ENCODE results near the gene MOB4.
"Not testable (repeated sequence)": the region's sequence is repeated elsewhere in the genome, so short reads cannot be mapped to it uniquely, and the experiment has no call there.

The MOB4 gene

DNA sequence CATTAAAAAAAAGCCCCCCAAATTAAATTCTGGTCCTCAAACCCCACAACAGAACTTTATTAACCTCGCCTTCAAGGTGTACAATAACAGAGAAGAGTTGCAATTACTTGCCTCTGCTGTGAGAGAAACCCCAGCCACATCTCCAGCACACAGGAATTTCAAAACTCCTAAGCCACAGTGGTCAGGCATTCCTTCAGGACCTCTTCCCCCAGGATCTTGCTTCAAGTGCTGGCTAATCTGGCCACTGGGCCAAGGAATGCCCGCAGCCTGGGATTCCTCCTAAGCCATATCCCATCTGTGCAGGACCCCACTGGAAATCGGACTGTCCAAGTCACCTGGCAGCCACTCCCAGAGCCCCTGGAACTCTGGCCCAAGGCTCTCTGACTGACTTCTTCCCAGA lies 64.3 kb downstream of the MOB4 start:
- H3K27ac Mint-ChIP-seq, DNase-seq, H3K4me1 Mint-ChIP-seq, CTCF ChIA-PET, H3K27me3 Mint-ChIP-seq, H3K4me3 Mint-ChIP-seq, H3K36me3 Mint-ChIP-seq, H3K9me3 Mint-ChIP-seq: not testable (repeated sequence)

DNA sequence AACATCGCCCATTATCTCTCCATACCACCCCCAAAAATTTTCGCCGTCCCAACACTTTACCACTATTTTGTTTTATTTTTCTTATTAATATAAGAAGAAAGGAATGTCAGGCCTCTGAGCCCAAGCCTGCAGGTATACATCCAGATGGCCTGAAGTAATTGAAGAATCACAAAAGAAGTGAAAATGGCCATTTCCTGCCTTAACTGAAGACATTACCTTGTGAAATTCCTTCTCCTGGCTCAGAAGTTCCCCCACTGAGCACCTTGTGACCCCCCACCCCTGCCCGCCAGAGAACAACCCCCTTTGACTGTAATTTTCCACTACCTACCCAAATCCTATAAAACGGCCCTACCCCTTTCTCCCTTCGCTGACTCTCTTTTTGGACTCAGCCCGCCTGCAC lies 71.4 kb downstream of the MOB4 start:
- DNase-seq, H3K27me3 Mint-ChIP-seq, H3K9me3 Mint-ChIP-seq, CTCF ChIA-PET, H3K27ac Mint-ChIP-seq, H3K36me3 Mint-ChIP-seq, H3K4me3 Mint-ChIP-seq, H3K4me1 Mint-ChIP-seq: not testable (repeated sequence)

DNA sequence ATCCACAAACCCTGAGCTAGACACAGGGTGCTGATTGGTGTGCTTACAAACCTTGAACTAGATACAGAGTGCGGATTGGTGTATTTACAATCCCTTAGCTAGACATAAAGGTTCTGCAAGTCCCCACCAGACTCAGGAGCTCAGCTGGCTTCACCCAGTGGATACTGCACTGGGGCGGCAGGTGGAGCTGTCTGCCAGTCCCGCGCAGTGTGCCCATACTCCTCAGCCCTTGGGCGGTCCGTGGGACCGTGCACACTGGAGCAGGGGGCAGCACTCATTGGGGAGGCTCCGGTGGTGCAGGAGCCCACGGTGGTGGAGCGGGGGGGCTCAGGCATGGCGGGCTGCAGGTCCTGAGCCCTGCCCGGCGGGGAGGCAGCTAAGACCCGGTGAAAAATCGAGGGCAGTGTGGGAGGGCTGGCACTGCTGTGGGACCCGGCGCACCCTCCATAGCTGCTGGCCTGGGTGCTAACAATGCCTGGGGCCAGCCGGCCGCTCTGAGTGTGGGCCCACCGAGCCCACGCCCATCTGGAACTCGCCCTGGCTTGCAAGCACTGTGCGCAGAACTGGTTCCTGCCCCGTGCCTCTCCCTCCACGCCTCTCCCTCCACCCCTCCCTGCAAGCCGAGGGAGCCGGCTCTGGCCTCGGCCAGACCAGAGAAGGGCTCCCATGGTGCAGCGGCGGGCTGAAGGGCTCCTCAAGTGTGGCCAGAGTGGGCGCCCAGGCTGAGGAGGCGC lies 75.6 kb downstream of the MOB4 start:
- Mint-ChIP-seq H3K4me3 (no peak overlapping the region), H3K27me3 (peaks cover 11% of the 10 kb centered on the region), H3K27ac (no peak overlapping the region), H3K9me3 (peaks cover 8% of the 10 kb centered on the region), H3K4me1 (no peaks in the 10 kb centered on the region), H3K36me3 (no peaks in the 10 kb centered on the region)
- CTCF ChIA-PET: no interaction called here
- DNase-seq: no peak

DNA sequence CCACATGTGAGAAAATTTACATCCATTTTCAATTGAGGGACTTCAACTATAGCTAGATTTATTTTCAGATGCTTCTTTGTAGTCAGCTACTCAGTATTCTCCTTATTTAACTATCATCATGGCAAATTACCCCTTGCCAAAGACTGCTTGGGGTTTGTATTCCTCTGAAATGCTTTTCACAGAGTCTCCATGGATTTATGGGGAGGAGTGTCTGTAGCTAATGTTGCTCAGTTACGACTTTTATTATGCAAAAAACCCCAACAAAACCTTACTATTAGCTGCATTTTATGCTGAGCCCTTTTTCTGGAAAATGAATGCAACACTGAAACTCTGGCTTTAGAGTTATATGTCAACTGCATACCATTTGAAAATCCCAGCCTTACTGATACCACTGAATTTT lies 80.9 kb downstream of the MOB4 start:
- Mint-ChIP-seq H3K9me3 (no peaks in the 10 kb centered on the region), H3K4me1 (peaks cover 5% of the 10 kb centered on the region), H3K27me3 (peaks cover 29% of the 10 kb centered on the region), H3K27ac (no peak overlapping the region), H3K36me3 (no peaks in the 10 kb centered on the region), H3K4me3 (no peak overlapping the region)
- CTCF ChIA-PET: no interaction called here
- DNase-seq: no peak

GRCh38 chr2:197597166-197597565 lies 81.3 kb downstream of the MOB4 start:
- Mint-ChIP-seq H3K4me1 (peaks cover 5% of the 10 kb centered on the region), H3K4me3 (no peak overlapping the region), H3K27ac (no peak overlapping the region), H3K36me3 (no peaks in the 10 kb centered on the region), H3K27me3 (peaks cover 29% of the 10 kb centered on the region), H3K9me3 (no peaks in the 10 kb centered on the region)
- CTCF ChIA-PET: no interaction called here
- no peak for DNase-seq

GRCh38 chr2:197598450-197598849 lies 82.6 kb downstream of the MOB4 start:
- H3K4me1 Mint-ChIP-seq: peaks cover 5% of the 10 kb centered on the region
- H3K36me3 Mint-ChIP-seq: no peaks in the 10 kb centered on the region
- H3K9me3 Mint-ChIP-seq: no peaks in the 10 kb centered on the region
- no peak for DNase-seq
- H3K27ac Mint-ChIP-seq: no peak overlapping the region
- CTCF ChIA-PET: no interaction called here
- H3K27me3 Mint-ChIP-seq: peaks cover 27% of the 10 kb centered on the region
- H3K4me3 Mint-ChIP-seq: no peak overlapping the region

- Mint-ChIP-seq H3K27me3 (peaks cover 25% of the 10 kb centered on the region), H3K36me3 (no peaks in the 10 kb centered on the region), H3K9me3 (no peaks in the 10 kb centered on the region), H3K4me1 (peaks cover 5% of the 10 kb centered on the region), H3K27ac (no peak overlapping the region), H3K4me3 (no peak overlapping the region)
- DNase-seq: peak; percentile 42
- CTCF ChIA-PET: interaction anchor here (0.6 kb wide), 2 partner anchors 96 to 176 kb away, joined by 3 read pairs; no protein-coding TSS in a partner anchor
Observed at GRCh38 chr2:197599285-197599965, 83.6 kb downstream of the MOB4 start.

DNA sequence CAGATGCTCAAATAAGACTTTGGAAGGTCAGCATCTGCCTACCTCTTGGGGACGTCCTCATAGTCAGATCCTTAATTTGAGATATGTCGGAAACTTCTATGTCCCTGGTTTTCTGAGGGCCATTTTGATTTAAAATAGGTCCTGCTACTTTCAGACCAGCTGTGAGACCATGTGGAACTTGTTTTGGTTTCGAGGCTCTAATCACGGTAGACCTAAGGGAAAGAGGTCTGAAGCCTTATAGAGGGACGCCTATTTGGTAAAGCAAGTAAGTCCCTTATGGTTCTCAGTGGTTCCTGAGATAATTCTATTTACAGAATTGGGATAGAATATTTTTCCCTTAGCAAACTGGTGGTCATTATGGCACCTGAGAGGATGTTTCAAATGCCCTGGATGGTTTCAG lies 84.4 kb downstream of the MOB4 start:
- Mint-ChIP-seq H3K9me3 (no peaks in the 10 kb centered on the region), H3K27me3 (peaks cover 25% of the 10 kb centered on the region), H3K36me3 (no peaks in the 10 kb centered on the region), H3K4me3 (no peak overlapping the region), H3K27ac (no peak overlapping the region), H3K4me1 (peaks cover 5% of the 10 kb centered on the region)
- DNase-seq: no peak
- CTCF ChIA-PET: no interaction called here

DNA sequence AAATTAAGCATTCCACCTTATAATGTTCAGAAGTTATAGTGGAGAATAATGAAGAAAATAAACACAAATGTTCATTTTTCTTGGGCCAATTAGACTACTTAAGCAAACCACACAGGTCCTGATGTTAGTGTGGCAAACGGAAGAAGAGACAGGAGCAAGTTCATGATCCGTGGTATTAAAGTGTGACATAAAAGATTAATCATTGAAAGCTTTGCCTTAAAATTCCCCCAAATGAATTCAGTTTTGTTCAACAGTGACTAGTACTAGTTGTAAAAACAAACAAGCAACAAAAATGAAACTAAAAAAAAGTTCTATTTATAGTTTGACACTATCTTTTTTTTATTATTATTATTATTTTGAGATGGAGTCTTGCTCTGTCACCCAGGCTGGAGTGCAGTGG lies 85.9 kb downstream of the MOB4 start:
- Mint-ChIP-seq H3K4me3 (no peak overlapping the region), H3K4me1 (peaks cover 5% of the 10 kb centered on the region), H3K36me3 (no peaks in the 10 kb centered on the region), H3K27me3 (peaks cover 25% of the 10 kb centered on the region), H3K9me3 (no peaks in the 10 kb centered on the region), H3K27ac (no peak overlapping the region)
- DNase-seq: no peak
- CTCF ChIA-PET: no interaction called here
